Keratinocyte (primary cell): ENCODE results near the gene RAPGEF1. TPM values are rescaled to one million over a fixed set of nuclear protein-coding genes. Genes with fewer than 3 reads are reported as not detected.

Experiments used
- DNase-seq: peaks from one replicate; pipeline ENCODE4 v3.0.0-alpha.2; 2011; ENCODE audit warnings: low read depth, missing footprints, low spot score
- FAIRE-seq: peaks from 2 replicates; lab custom pipeline; 2011; peaks lifted over from hg19 to GRCh38; lab: Jason Lieb, UNC
- H2AFZ ChIP-seq: 2 replicates; pipeline ENCODE4 v1.6.0; 2012; ENCODE audit warnings: low read length, control low read depth, inconsistent platforms; ENCODE audit not compliant: control insufficient read depth
- H3K27ac ChIP-seq: 2 replicates; pipeline ENCODE4 v1.5.1; 2011; ENCODE audit warnings: low read length; ENCODE audit not compliant: control insufficient read depth, insufficient read depth
- H3K27me3 ChIP-seq: 3 replicates; pipeline ENCODE4 v1.6.0; 2011; ENCODE audit warnings: low read length; ENCODE audit not compliant: control insufficient read depth, insufficient read depth; ENCODE audit errors: extremely low read depth
- H3K36me3 ChIP-seq, 2 experiments: 2 replicates in 1 of 2; 3 replicates in 1 of 2; pipeline ENCODE4 v1.5.1; 2011; ENCODE audit warnings: low read length in 2 of 2, mild to moderate bottlenecking in 1 of 2; ENCODE audit not compliant: control insufficient read depth in 2 of 2, insufficient read depth in 2 of 2; ENCODE audit errors: extremely low read depth in 1 of 2
- H3K4me1 ChIP-seq: 3 replicates; pipeline ENCODE4 v1.5.1; 2011; ENCODE audit warnings: low read length; ENCODE audit not compliant: control insufficient read depth, insufficient read depth; ENCODE audit errors: extremely low read depth
- H3K4me2 ChIP-seq: 3 replicates; pipeline ENCODE4 v1.6.0; 2011; ENCODE audit warnings: low read depth, low read length; ENCODE audit not compliant: control insufficient read depth, insufficient read depth; ENCODE audit errors: extremely low read depth
- H3K4me3 ChIP-seq, 3 experiments: fragments of 200-600 bp in 1 of 3; sonication (generic) in 1 of 3; 2 replicates in 2 of 3; 3 replicates in 1 of 3; pipeline ENCODE4 v1.5.1; 2011 to 2016; ENCODE audit warnings: low read length in 3 of 3, mild to moderate bottlenecking in 3 of 3, control low read depth in 2 of 3, inconsistent platforms in 1 of 3, low read depth in 1 of 3, mixed read lengths in 1 of 3, mixed run types in 1 of 3, moderate library complexity in 1 of 3; ENCODE audit not compliant: control insufficient read depth in 2 of 3, insufficient read depth in 2 of 3; ENCODE audit errors: extremely low read depth in 1 of 3
- H3K79me2 ChIP-seq: 2 replicates; pipeline ENCODE4 v1.6.0; 2012; ENCODE audit warnings: low read length; ENCODE audit not compliant: control insufficient read depth, insufficient read depth
- H3K9ac ChIP-seq: 3 replicates; pipeline ENCODE4 v1.6.0; 2011; ENCODE audit warnings: low read length; ENCODE audit not compliant: control insufficient read depth, insufficient read depth; ENCODE audit errors: extremely low read depth
- H3K9me1 ChIP-seq: 3 replicates; pipeline ENCODE4 v1.6.0; 2011; ENCODE audit warnings: low read length; ENCODE audit not compliant: control insufficient read depth, insufficient read depth; ENCODE audit errors: extremely low read depth
- H3K9me3 ChIP-seq: 2 replicates; pipeline ENCODE4 v1.5.1; 2012; ENCODE audit warnings: low read depth, low read length; ENCODE audit not compliant: control insufficient read depth
- H4K20me1 ChIP-seq: 3 replicates; pipeline ENCODE4 v1.6.0; 2011; ENCODE audit warnings: low read length; ENCODE audit not compliant: control insufficient read depth, insufficient read depth; ENCODE audit errors: extremely low read depth
- dilution Hi-C: fragments of 300-500 bp; cut with MboI; formaldehyde crosslinking; loops from one replicate; pipeline ENCODE4 v1.7.0; 2020; ENCODE audit warnings: low sequenced_read_pairs; ENCODE audit not compliant: extremely low pct_ligation_motif_present
- polyA plus RNA-seq, 5 experiments: library from polyadenylated mRNA; depleted of rRNA in 3 of 5; stranded (reverse) in 3 of 5; stranded (forward) in 1 of 5; unstranded in 1 of 5; fragments of >200 nt; gene quantifications; 1 replicate in 1 of 5; 2 replicates in 3 of 5; 3 replicates in 1 of 5; pipeline versions ENCODE4 v1.2.1 to v1.2.3, GENCODE V29; 2011 to 2012; ENCODE audit warnings: missing spikeins in 2 of 5, low read depth in 1 of 5, low replicate concordance in 1 of 5
- TF ChIP-seq, protein P1 (sequence below), 3 experiments: IDR thresholded peaks in 1 of 3; conservative IDR thresholded peaks in 1 of 3; optimal IDR thresholded peaks in 1 of 3; 2 replicates in 2 of 3; 3 replicates in 1 of 3; pipeline versions ENCODE3 to v1.5.1; 2011; ENCODE audit warnings: low read length in 3 of 3, mild to moderate bottlenecking in 3 of 3, moderate library complexity in 2 of 3, control low read depth in 1 of 3, inconsistent platforms in 1 of 3; ENCODE audit not compliant: insufficient read depth in 2 of 3; ENCODE audit errors: extremely low read depth in 1 of 3

The RAPGEF1 gene
- polyA plus RNA-seq, 1 donor (not counting 4 experiments of a cell fraction or from before 2014, with no cell fraction given): 18.5 TPM

DNA sequence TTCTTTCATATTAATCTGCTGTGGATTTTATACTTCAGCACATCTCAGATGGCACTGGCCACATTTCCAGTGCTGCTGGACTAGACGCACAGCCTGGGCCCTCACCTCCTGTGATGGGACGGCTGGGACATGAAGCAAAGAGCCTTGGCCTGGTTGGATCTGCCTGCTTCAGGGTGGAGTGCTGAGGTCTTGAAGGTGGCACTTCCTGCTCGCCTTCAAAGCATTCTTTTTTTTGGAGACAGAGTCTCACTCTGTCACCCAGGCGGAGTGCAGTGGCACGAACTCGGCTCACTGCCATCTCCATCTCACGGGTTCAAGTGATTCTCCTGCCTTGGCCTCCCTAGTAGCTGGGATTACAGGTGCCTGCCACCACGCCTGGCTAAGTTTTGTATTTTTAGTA, 73.1 kb downstream of the RAPGEF1 start:
- peaks cover 2% of the 10 kb centered on the region for H3K9me1 ChIP-seq
- peaks cover 22% of the 10 kb centered on the region for H3K79me2 ChIP-seq
- DNase-seq: no peak
- H3K27me3 ChIP-seq: no peaks in the 10 kb centered on the region
- no peak overlapping the region for H3K9ac ChIP-seq
- no peak overlapping the region for H2AFZ ChIP-seq
- H4K20me1 ChIP-seq: peaks cover 6% of the 10 kb centered on the region
- no peak overlapping the region for H3K4me2 ChIP-seq
- no peak overlapping the region for H3K4me3 ChIP-seq
- no peaks in the 10 kb centered on the region for H3K36me3 ChIP-seq
- H3K9me3 ChIP-seq: no peaks in the 10 kb centered on the region
- dilution Hi-C loops: no loop called here
- no peak overlapping the region for H3K27ac ChIP-seq
- H3K4me1 ChIP-seq: peaks cover 24% of the 10 kb centered on the region
- TF ChIP-seq, protein P1, sequence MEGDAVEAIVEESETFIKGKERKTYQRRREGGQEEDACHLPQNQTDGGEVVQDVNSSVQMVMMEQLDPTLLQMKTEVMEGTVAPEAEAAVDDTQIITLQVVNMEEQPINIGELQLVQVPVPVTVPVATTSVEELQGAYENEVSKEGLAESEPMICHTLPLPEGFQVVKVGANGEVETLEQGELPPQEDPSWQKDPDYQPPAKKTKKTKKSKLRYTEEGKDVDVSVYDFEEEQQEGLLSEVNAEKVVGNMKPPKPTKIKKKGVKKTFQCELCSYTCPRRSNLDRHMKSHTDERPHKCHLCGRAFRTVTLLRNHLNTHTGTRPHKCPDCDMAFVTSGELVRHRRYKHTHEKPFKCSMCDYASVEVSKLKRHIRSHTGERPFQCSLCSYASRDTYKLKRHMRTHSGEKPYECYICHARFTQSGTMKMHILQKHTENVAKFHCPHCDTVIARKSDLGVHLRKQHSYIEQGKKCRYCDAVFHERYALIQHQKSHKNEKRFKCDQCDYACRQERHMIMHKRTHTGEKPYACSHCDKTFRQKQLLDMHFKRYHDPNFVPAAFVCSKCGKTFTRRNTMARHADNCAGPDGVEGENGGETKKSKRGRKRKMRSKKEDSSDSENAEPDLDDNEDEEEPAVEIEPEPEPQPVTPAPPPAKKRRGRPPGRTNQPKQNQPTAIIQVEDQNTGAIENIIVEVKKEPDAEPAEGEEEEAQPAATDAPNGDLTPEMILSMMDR (optimal IDR thresholded peaks at IDR 0.05 in 1 of 3, IDR thresholded peaks at IDR 0.05 in 1 of 3, conservative IDR thresholded peaks at IDR 0.05 in 1 of 3; ENCODE audit: extremely low read depth in 1 of 3, insufficient read depth in 2 of 3, low read length in 3 of 3): no peak
- FAIRE-seq: no peak

DNA sequence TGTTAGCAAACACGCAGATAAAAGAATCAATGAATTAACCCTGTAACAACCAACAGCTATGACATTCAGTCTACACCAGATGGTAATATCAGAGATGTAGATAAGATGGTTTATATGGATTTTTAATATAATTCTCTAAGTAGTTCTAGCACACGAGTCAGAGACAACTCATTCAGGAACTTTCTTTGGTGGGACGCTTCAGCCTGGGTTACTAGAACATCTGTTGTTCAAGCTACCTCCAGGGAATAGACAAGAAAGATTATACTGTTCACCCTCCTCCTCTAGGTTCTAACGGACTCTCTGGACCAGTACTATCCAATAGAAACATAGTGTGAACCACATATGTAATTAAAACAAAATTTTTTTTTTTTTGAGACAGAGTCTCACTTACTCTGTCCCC, 73.8 kb downstream of the RAPGEF1 start:
- Histone ChIP-seq H3K27ac (no peak overlapping the region), H3K27me3 (no peaks in the 10 kb centered on the region), H3K36me3 (no peaks in the 10 kb centered on the region), H3K9me3 (no peaks in the 10 kb centered on the region), H3K4me3 (no peak overlapping the region), H3K79me2 (peaks cover 23% of the 10 kb centered on the region), H2AFZ (no peak overlapping the region), H3K9me1 (peaks cover 2% of the 10 kb centered on the region), H4K20me1 (peaks cover 6% of the 10 kb centered on the region), H3K4me1 (peaks cover 24% of the 10 kb centered on the region), H3K9ac (no peak overlapping the region), H3K4me2 (no peak overlapping the region)
- TF ChIP-seq, protein P1 (optimal IDR thresholded peaks at IDR 0.05 in 1 of 3, IDR thresholded peaks at IDR 0.05 in 1 of 3, conservative IDR thresholded peaks at IDR 0.05 in 1 of 3; ENCODE audit: extremely low read depth in 1 of 3, insufficient read depth in 2 of 3, low read length in 3 of 3): no peak
- FAIRE-seq (no peak), DNase-seq (no peak)
- dilution Hi-C loops: no loop called here
